ENCODE data around the gene DHRS2.
"Not testable (repeated sequence)": the region's sequence is repeated elsewhere in the genome, so short reads cannot be mapped to it uniquely, and the experiment has no call there.

DHRS2 gene

GRCh38 chr14:23667134-23667533 lies 31.0 kb downstream of the DHRS2 start:
- no peak overlapping the region for H3K27ac ChIP-seq (ENCODE audit: low read length)
- no peaks in the 10 kb centered on the region for H3K9me3 ChIP-seq (ENCODE audit: control insufficient read depth in 2 of 2, low read length in 2 of 2)
- H3K9ac ChIP-seq (ENCODE audit: low read length in 2 of 2) = no peak overlapping the region
- no peaks in the 10 kb centered on the region for H3K27me3 ChIP-seq (ENCODE audit: control insufficient read depth in 1 of 2, insufficient read depth in 2 of 2, low read length in 2 of 2)
- no peaks in the 10 kb centered on the region for H3K36me3 ChIP-seq (ENCODE audit: control insufficient read depth in 2 of 2, insufficient read depth in 2 of 2, low read length in 2 of 2)
- peaks cover 3% of the 10 kb centered on the region for H3K4me1 ChIP-seq (ENCODE audit: control insufficient read depth, insufficient read depth, low read length)
- no peak overlapping the region for H3K4me3 ChIP-seq (ENCODE audit: low read length in 2 of 2)

GRCh38 chr14:23669441-23669840 lies 33.3 kb downstream of the DHRS2 start:
- no peaks in the 10 kb centered on the region for H3K27me3 ChIP-seq (ENCODE audit: control insufficient read depth in 1 of 2, insufficient read depth in 2 of 2, low read length in 2 of 2)
- H3K4me1 ChIP-seq (ENCODE audit: control insufficient read depth, insufficient read depth, low read length) = peaks cover 3% of the 10 kb centered on the region
- no peak overlapping the region for H3K4me3 ChIP-seq (ENCODE audit: low read length in 2 of 2)
- H3K27ac ChIP-seq (ENCODE audit: low read length) = no peak overlapping the region
- no peaks in the 10 kb centered on the region for H3K36me3 ChIP-seq (ENCODE audit: control insufficient read depth in 2 of 2, insufficient read depth in 2 of 2, low read length in 2 of 2)
- no peaks in the 10 kb centered on the region for H3K9me3 ChIP-seq (ENCODE audit: control insufficient read depth in 2 of 2, low read length in 2 of 2)
- no peak overlapping the region for H3K9ac ChIP-seq (ENCODE audit: low read length in 2 of 2)

- Histone ChIP-seq H3K4me3 (ENCODE audit: low read length in 2 of 2) (no peak overlapping the region), H3K36me3 (ENCODE audit: control insufficient read depth in 2 of 2, insufficient read depth in 2 of 2, low read length in 2 of 2) (no peaks in the 10 kb centered on the region), H3K9me3 (ENCODE audit: control insufficient read depth in 2 of 2, low read length in 2 of 2) (no peaks in the 10 kb centered on the region), H3K4me1 (ENCODE audit: control insufficient read depth, insufficient read depth, low read length) (peaks cover 2% of the 10 kb centered on the region), H3K27me3 (ENCODE audit: control insufficient read depth in 1 of 2, insufficient read depth in 2 of 2, low read length in 2 of 2) (no peaks in the 10 kb centered on the region), H3K9ac (ENCODE audit: low read length in 2 of 2) (no peak overlapping the region), H3K27ac (ENCODE audit: low read length) (no peak overlapping the region)
These were observed 34.3 kb downstream of the DHRS2 start for GRCh38 chr14:23670481-23670880.

GRCh38 chr14:23672200-23672599 lies 36.0 kb downstream of the DHRS2 start:
- no peak overlapping the region for H3K27ac ChIP-seq (ENCODE audit: low read length)
- no peaks in the 10 kb centered on the region for H3K36me3 ChIP-seq (ENCODE audit: control insufficient read depth in 2 of 2, insufficient read depth in 2 of 2, low read length in 2 of 2)
- no peaks in the 10 kb centered on the region for H3K9me3 ChIP-seq (ENCODE audit: control insufficient read depth in 2 of 2, low read length in 2 of 2)
- no peak overlapping the region for H3K9ac ChIP-seq (ENCODE audit: low read length in 2 of 2)
- no peaks in the 10 kb centered on the region for H3K27me3 ChIP-seq (ENCODE audit: control insufficient read depth in 1 of 2, insufficient read depth in 2 of 2, low read length in 2 of 2)
- H3K4me3 ChIP-seq (ENCODE audit: low read length in 2 of 2) = no peak overlapping the region
- no peaks in the 10 kb centered on the region for H3K4me1 ChIP-seq (ENCODE audit: control insufficient read depth, insufficient read depth, low read length)

GRCh38 chr14:23675337-23675736 lies 39.2 kb downstream of the DHRS2 start:
- H3K4me3 ChIP-seq (ENCODE audit: low read length in 2 of 2) = no peak overlapping the region
- no peak overlapping the region for H3K27ac ChIP-seq (ENCODE audit: low read length)
- H3K9me3 ChIP-seq (ENCODE audit: control insufficient read depth in 2 of 2, low read length in 2 of 2) = no peaks in the 10 kb centered on the region
- H3K27me3 ChIP-seq (ENCODE audit: control insufficient read depth in 1 of 2, insufficient read depth in 2 of 2, low read length in 2 of 2) = no peaks in the 10 kb centered on the region
- H3K4me1 ChIP-seq (ENCODE audit: control insufficient read depth, insufficient read depth, low read length) = no peaks in the 10 kb centered on the region
- no peaks in the 10 kb centered on the region for H3K36me3 ChIP-seq (ENCODE audit: control insufficient read depth in 2 of 2, insufficient read depth in 2 of 2, low read length in 2 of 2)
- no peak overlapping the region for H3K9ac ChIP-seq (ENCODE audit: low read length in 2 of 2)

GRCh38 chr14:23675906-23676305 lies 39.7 kb downstream of the DHRS2 start:
- H3K27me3 ChIP-seq (ENCODE audit: control insufficient read depth in 1 of 2, insufficient read depth in 2 of 2, low read length in 2 of 2) = no peaks in the 10 kb centered on the region
- no peak overlapping the region for H3K4me3 ChIP-seq (ENCODE audit: low read length in 2 of 2)
- H3K9ac ChIP-seq (ENCODE audit: low read length in 2 of 2) = no peak overlapping the region
- no peaks in the 10 kb centered on the region for H3K4me1 ChIP-seq (ENCODE audit: control insufficient read depth, insufficient read depth, low read length)
- H3K36me3 ChIP-seq (ENCODE audit: control insufficient read depth in 2 of 2, insufficient read depth in 2 of 2, low read length in 2 of 2) = no peaks in the 10 kb centered on the region
- no peaks in the 10 kb centered on the region for H3K9me3 ChIP-seq (ENCODE audit: control insufficient read depth in 2 of 2, low read length in 2 of 2)
- no peak overlapping the region for H3K27ac ChIP-seq (ENCODE audit: low read length)

- no peak overlapping the region for H3K27ac ChIP-seq (ENCODE audit: low read length)
- no peaks in the 10 kb centered on the region for H3K27me3 ChIP-seq (ENCODE audit: control insufficient read depth in 1 of 2, insufficient read depth in 2 of 2, low read length in 2 of 2)
- no peak overlapping the region for H3K9ac ChIP-seq (ENCODE audit: low read length in 2 of 2)
- H3K4me3 ChIP-seq (ENCODE audit: low read length in 2 of 2) = no peak overlapping the region
- H3K4me1 ChIP-seq (ENCODE audit: control insufficient read depth, insufficient read depth, low read length) = no peaks in the 10 kb centered on the region
- no peaks in the 10 kb centered on the region for H3K9me3 ChIP-seq (ENCODE audit: control insufficient read depth in 2 of 2, low read length in 2 of 2)
- no peaks in the 10 kb centered on the region for H3K36me3 ChIP-seq (ENCODE audit: control insufficient read depth in 2 of 2, insufficient read depth in 2 of 2, low read length in 2 of 2)
These were observed 45.2 kb downstream of the DHRS2 start for GRCh38 chr14:23681337-23681736.

GRCh38 chr14:23689709-23690514 lies 53.7 kb downstream of the DHRS2 start:
- not testable (repeated sequence) for H3K4me3 ChIP-seq (ENCODE audit: low read length in 2 of 2); H3K27ac ChIP-seq (ENCODE audit: low read length); H3K9ac ChIP-seq (ENCODE audit: low read length in 2 of 2); H3K27me3 ChIP-seq (ENCODE audit: control insufficient read depth in 1 of 2, insufficient read depth in 2 of 2, low read length in 2 of 2); H3K36me3 ChIP-seq (ENCODE audit: control insufficient read depth in 2 of 2, insufficient read depth in 2 of 2, low read length in 2 of 2); H3K9me3 ChIP-seq (ENCODE audit: control insufficient read depth in 2 of 2, low read length in 2 of 2)
- H3K4me1 ChIP-seq (ENCODE audit: control insufficient read depth, insufficient read depth, low read length) = peaks cover 12% of the 10 kb centered on the region

- peaks cover 0 to 5% of the 10 kb centered on the region in 2 donors for H3K9me3 ChIP-seq (ENCODE audit: control insufficient read depth in 2 of 2, low read length in 2 of 2)
- no peak overlapping the region for H3K9ac ChIP-seq (ENCODE audit: low read length in 2 of 2)
- no peak overlapping the region for H3K27ac ChIP-seq (ENCODE audit: low read length)
- H3K36me3 ChIP-seq (ENCODE audit: control insufficient read depth in 2 of 2, insufficient read depth in 2 of 2, low read length in 2 of 2) = no peaks in the 10 kb centered on the region
- no peak overlapping the region for H3K4me3 ChIP-seq (ENCODE audit: low read length in 2 of 2)
- peaks cover 19% of the 10 kb centered on the region for H3K4me1 ChIP-seq (ENCODE audit: control insufficient read depth, insufficient read depth, low read length)
- no peaks in the 10 kb centered on the region for H3K27me3 ChIP-seq (ENCODE audit: control insufficient read depth in 1 of 2, insufficient read depth in 2 of 2, low read length in 2 of 2)
These were observed 56.3 kb downstream of the DHRS2 start for GRCh38 chr14:23692416-23692815.

- no peak overlapping the region for H3K27ac ChIP-seq (ENCODE audit: low read length)
- H3K4me1 ChIP-seq (ENCODE audit: control insufficient read depth, insufficient read depth, low read length) = peaks cover 19% of the 10 kb centered on the region
- peaks cover 0 to 5% of the 10 kb centered on the region in 2 donors for H3K9me3 ChIP-seq (ENCODE audit: control insufficient read depth in 2 of 2, low read length in 2 of 2)
- no peak overlapping the region for H3K4me3 ChIP-seq (ENCODE audit: low read length in 2 of 2)
- H3K9ac ChIP-seq (ENCODE audit: low read length in 2 of 2) = no peak overlapping the region
- no peaks in the 10 kb centered on the region for H3K27me3 ChIP-seq (ENCODE audit: control insufficient read depth in 1 of 2, insufficient read depth in 2 of 2, low read length in 2 of 2)
- H3K36me3 ChIP-seq (ENCODE audit: control insufficient read depth in 2 of 2, insufficient read depth in 2 of 2, low read length in 2 of 2) = no peaks in the 10 kb centered on the region
These were observed 57.1 kb downstream of the DHRS2 start for GRCh38 chr14:23693252-23693775.
